A549 (cell line): ENCODE results near the gene SLC16A4. TPM values are rescaled to one million over a fixed set of nuclear protein-coding genes. Genes with fewer than 3 reads are reported as not detected.
A peak's percentile ranks its signal among the peaks of the same experiment; 100 is the strongest.

ENCODE experiments used
- ATAC-seq, 2 experiments: fragments of 200-7000 bp in 1 of 2; fragments of >200 bp in 1 of 2; cut with Nextera tagmentation in 1 of 2; cut with Tn5 transposase in 1 of 2; 3 replicates each; pipeline versions ENCODE4 v1.8.0 to v1.9.1; 2018 to 2020; ENCODE audit warnings: mild to moderate bottlenecking in 1 of 2, moderate library complexity in 1 of 2
- CTCF ChIA-PET: fragments of 300-600 bp; sonication (Branson Sonifier 250); formaldehyde crosslinking; extraction: SDS; loops from one replicate; lab custom pipeline; 2021; ENCODE audit warnings: antibody characterized with exemption, inconsistent platforms; lab: Yijun Ruan, JAX
- POLR2A ChIA-PET: fragments of 350-600 bp; formaldehyde crosslinking; extraction: SDS; loops from one replicate; lab custom pipeline; 2021; ENCODE audit warnings: antibody characterized with exemption, inconsistent platforms; lab: Yijun Ruan, JAX
- DNase-seq, 2 experiments: peaks; one replicate each; pipeline versions ENCODE4 v3.0.0 to v3.0.0-alpha.2; 2011 to 2016; ENCODE audit warnings: low read depth in 1 of 2, low spot score in 1 of 2
- FAIRE-seq: peaks from 2 replicates; lab custom pipeline; 2011; peaks lifted over from hg19 to GRCh38; lab: Jason Lieb, UNC
- H3K27ac ChIP-seq, 2 experiments: fragments of >200 bp; sonication (Bioruptor Twin); formaldehyde crosslinking; 3 replicates each; pipeline ENCODE4 v1.5.1; 2016 to 2017
- H3K4me1 ChIP-seq: fragments of >200 bp; sonication (Bioruptor Twin); formaldehyde crosslinking; 3 replicates; pipeline ENCODE4 v1.6.1; 2016
- H3K4me2 ChIP-seq: fragments of >200 bp; sonication (Bioruptor Twin); formaldehyde crosslinking; 3 replicates; pipeline ENCODE4 v1.6.1; 2016
- H3K4me3 ChIP-seq: fragments of >200 bp; sonication (Bioruptor Twin); formaldehyde crosslinking; 3 replicates; pipeline ENCODE4 v1.5.1; 2016
- H3K9me3 ChIP-seq: fragments of >200 bp; sonication (Bioruptor Twin); formaldehyde crosslinking; 3 replicates; pipeline ENCODE4 v1.6.1; 2016
- BCL3 ChIP-seq: fragments of >200 bp; sonication (Bioruptor Twin); formaldehyde crosslinking; IDR thresholded peaks from 3 replicates; pipeline ENCODE4 v1.6.1; 2016
- BHLHE40 ChIP-seq: IDR thresholded peaks from 2 replicates; pipeline ENCODE4 v1.6.1; 2012; ENCODE audit warnings: low read depth, low read length, inconsistent platforms
- CBX2 ChIP-seq: fragments of 200-600 bp; sonication (generic); IDR thresholded peaks from 2 replicates; pipeline ENCODE4 v1.6.1; 2016; ENCODE audit warnings: low read depth, mild to moderate bottlenecking, borderline replicate concordance
- CEBPB ChIP-seq, 2 experiments: fragments of >200 bp in 1 of 2; sonication (Bioruptor Twin) in 1 of 2; formaldehyde crosslinking in 1 of 2; IDR thresholded peaks; 2 replicates each; pipeline ENCODE4 v1.6.1; 2012 to 2016
- CHD4 ChIP-seq: fragments of 200-600 bp; sonication (generic); IDR thresholded peaks from 2 replicates; pipeline ENCODE4 v1.6.1; 2016; ENCODE audit warnings: antibody characterized with exemption, mild to moderate bottlenecking, borderline replicate concordance
- CTCF ChIP-seq: fragments of >200 bp; sonication (Bioruptor Twin); formaldehyde crosslinking; IDR thresholded peaks from 3 replicates; pipeline ENCODE4 v1.5.1; 2016
- EHMT2 ChIP-seq: fragments of 200-600 bp; sonication (generic); IDR thresholded peaks from 2 replicates; pipeline ENCODE4 v1.6.1; 2016; ENCODE audit warnings: antibody characterized with exemption, low read depth, mild to moderate bottlenecking, moderate library complexity
- EP300 ChIP-seq, 2 experiments: fragments of >200 bp; sonication (Bioruptor Twin); formaldehyde crosslinking; IDR thresholded peaks; 2 replicates in 1 of 2; 3 replicates in 1 of 2; pipeline ENCODE4 v1.6.1; 2016 to 2017
- FOXS1 ChIP-seq: fragments of 250-450 bp; sonication (Bioruptor Pico); IDR thresholded peaks from 2 replicates; pipeline ENCODE4 v1.5.0; 2020; ENCODE audit warnings: mild to moderate bottlenecking, moderate library complexity
- HDAC2 ChIP-seq: fragments of 200-600 bp; sonication (generic); IDR thresholded peaks from 2 replicates; pipeline ENCODE4 v1.6.1; 2016
- HES2 ChIP-seq: fragments of >200 bp; sonication (Bioruptor Twin); formaldehyde crosslinking; IDR thresholded peaks from 2 replicates; pipeline ENCODE4 v1.6.1; 2016
- HEYL ChIP-seq: fragments of 250-450 bp; sonication (Bioruptor Pico); IDR thresholded peaks from 2 replicates; pipeline ENCODE4 v1.8.0; 2021; ENCODE audit warnings: mild to moderate bottlenecking, moderate library complexity
- HOXA7 ChIP-seq: fragments of 250-450 bp; sonication (Bioruptor Pico); IDR thresholded peaks from 2 replicates; pipeline ENCODE4 v1.5.0; 2020; ENCODE audit warnings: mild to moderate bottlenecking, moderate library complexity
- JUN ChIP-seq, 2 experiments: fragments of >200 bp; sonication (Bioruptor Twin); formaldehyde crosslinking; IDR thresholded peaks; 2 replicates in 1 of 2; 3 replicates in 1 of 2; pipeline ENCODE4 v1.6.1; 2016 to 2017
- MAX ChIP-seq: IDR thresholded peaks from 2 replicates; pipeline ENCODE4 v1.6.1; 2012
- MAZ ChIP-seq: fragments of 150-350 bp; IDR thresholded peaks from 2 replicates; pipeline ENCODE4 v1.6.1; 2014; ENCODE audit warnings: antibody characterized with exemption, low read depth, low read length, borderline replicate concordance
- POLR2A ChIP-seq: IDR thresholded peaks from 2 replicates; pipeline ENCODE4 v1.6.1; 2012; ENCODE audit warnings: mild to moderate bottlenecking, low read length
- RAD21 ChIP-seq, 2 experiments: fragments of >200 bp in 1 of 2; sonication (Bioruptor Twin) in 1 of 2; formaldehyde crosslinking in 1 of 2; IDR thresholded peaks in 1 of 2; conservative IDR thresholded peaks in 1 of 2; 2 replicates in 1 of 2; 3 replicates in 1 of 2; pipeline ENCODE4 v1.6.1; 2012 to 2018; ENCODE audit warnings: inconsistent platforms in 1 of 2
- RARB ChIP-seq: fragments of 250-450 bp; sonication (Bioruptor Pico); IDR thresholded peaks from 2 replicates; pipeline ENCODE4 v1.8.0; 2021; ENCODE audit warnings: mild to moderate bottlenecking, moderate library complexity
- SMC3 ChIP-seq: fragments of >200 bp; sonication (Bioruptor Twin); formaldehyde crosslinking; IDR thresholded peaks from 3 replicates; pipeline ENCODE4 v1.6.1; 2018; ENCODE audit warnings: inconsistent platforms
- SREBF2 ChIP-seq: fragments of 450-650 bp; IDR thresholded peaks from 2 replicates; pipeline ENCODE4 v1.6.1; 2014; ENCODE audit warnings: mild to moderate bottlenecking, moderate library complexity
- TFCP2L1 ChIP-seq: fragments of 250-450 bp; sonication (Bioruptor Pico); IDR thresholded peaks from 2 replicates; pipeline ENCODE4 v1.5.0; 2021; ENCODE audit warnings: mild to moderate bottlenecking
- TP53 ChIP-seq: fragments of 250-450 bp; sonication (Bioruptor Pico); IDR thresholded peaks from 2 replicates; pipeline ENCODE4 v1.5.0; 2021; ENCODE audit warnings: mild to moderate bottlenecking, moderate library complexity
- ZC3H11A ChIP-seq: fragments of 450-650 bp; IDR thresholded peaks from 2 replicates; pipeline ENCODE4 v1.6.1; 2014; ENCODE audit warnings: antibody characterized with exemption, mild to moderate bottlenecking
- WGBS: methylation state at CpG from one replicate; pipeline ENCODE4 v1.1.6; 2017; ENCODE audit errors: missing lambda C conversion rate; 5-methylcytosine and 5-hydroxymethylcytosine counted together
- polyA plus RNA-seq, 4 experiments: library from polyadenylated mRNA; depleted of rRNA in 3 of 4; stranded (reverse); fragments of >200 nt; fragmentation: RNase III in 1 of 4; extraction: RNeasy Plus Mini Kit Qiagen cat#74134 plus additional on column Dnase treatment in 1 of 4; gene quantifications; 2 replicates in 3 of 4; 3 replicates in 1 of 4; pipeline ENCODE4 v1.2.3, GENCODE V29; 2011 to 2017
- TF ChIP-seq, protein P1 (sequence below): fragments of 250-450 bp; sonication (Bioruptor Pico); IDR thresholded peaks from 2 replicates; pipeline ENCODE4 v1.5.0; 2021; ENCODE audit warnings: mild to moderate bottlenecking, moderate library complexity, borderline replicate concordance
- TF ChIP-seq, protein P2 (sequence below): fragments of 450-650 bp; IDR thresholded peaks from 2 replicates; pipeline ENCODE4 v1.6.1; 2014; ENCODE audit warnings: antibody characterized with exemption
- TF ChIP-seq, protein P3 (sequence below): fragments of 200-600 bp; sonication (generic); IDR thresholded peaks from 2 replicates; pipeline ENCODE4 v1.6.1; 2016; ENCODE audit warnings: antibody characterized with exemption, mild to moderate bottlenecking, moderate library complexity

The SLC16A4 gene
- polyA plus RNA-seq, 2 of the 4 experiments (the other 2 are of a cell fraction), result 61.0 to 176 TPM

- TF ChIP-seq FOXS1 (CRISPR knock-in tag) (no peak), HDAC2 (no peak), RARB (CRISPR knock-in tag) (no peak), HEYL (CRISPR knock-in tag) (no peak), BCL3 (no peak), TFCP2L1 (CRISPR knock-in tag) (no peak), CHD4 (no peak), SMC3 (0 out of 3 replicates have a peak, but pooled peaks have one; percentile 20), CTCF (peak; percentile 11; the same call in 1 of the 3 replicates), HES2 (no peak), HOXA7 (no peak), RAD21 (conservative IDR thresholded peaks at IDR 0.05 in 1 of 2, IDR thresholded peaks at IDR 0.05 in 1 of 2) (0 out of 5 replicates have a peak, but pooled peaks of 1 of the 2 experiments have one; percentile 29), BHLHE40 (no peak), CEBPB (IDR thresholded peaks at IDR 0.05) (peak; percentile 69 to 75; a peak in 3 of 4 replicates), TP53 (no peak), EHMT2 (no peak), CBX2 (no peak)
- TF ChIP-seq, protein P1, sequence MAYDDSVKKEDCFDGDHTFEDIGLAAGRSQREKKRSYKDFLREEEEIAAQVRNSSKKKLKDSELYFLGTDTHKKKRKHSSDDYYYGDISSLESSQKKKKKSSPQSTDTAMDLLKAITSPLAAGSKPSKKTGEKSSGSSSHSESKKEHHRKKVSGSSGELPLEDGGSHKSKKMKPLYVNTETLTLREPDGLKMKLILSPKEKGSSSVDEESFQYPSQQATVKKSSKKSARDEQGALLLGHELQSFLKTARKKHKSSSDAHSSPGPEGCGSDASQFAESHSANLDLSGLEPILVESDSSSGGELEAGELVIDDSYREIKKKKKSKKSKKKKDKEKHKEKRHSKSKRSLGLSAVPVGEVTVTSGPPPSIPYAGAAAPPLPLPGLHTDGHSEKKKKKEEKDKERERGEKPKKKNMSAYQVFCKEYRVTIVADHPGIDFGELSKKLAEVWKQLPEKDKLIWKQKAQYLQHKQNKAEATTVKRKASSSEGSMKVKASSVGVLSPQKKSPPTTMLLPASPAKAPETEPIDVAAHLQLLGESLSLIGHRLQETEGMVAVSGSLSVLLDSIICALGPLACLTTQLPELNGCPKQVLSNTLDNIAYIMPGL, result no peak
- TF ChIP-seq, all 56 proteins: peak for 4
- Histone ChIP-seq H3K4me2 (peak overlapping the region; percentile 41), H3K9me3 (no peaks in the 10 kb centered on the region), H3K4me1 (peaks cover 12% of the 10 kb centered on the region), H3K27ac (peak overlapping the region; percentile 20 to 73; a peak in 4 of 6 replicates), H3K4me3 (no peak overlapping the region)
- DNase-seq (peak; percentile 54 to 64), ATAC-seq (peak; percentile 96 to 97), FAIRE-seq (no peak)
- POLR2A ChIA-PET, result interaction anchor here (1.4 kb wide), 1 partner anchor 95 kb away, joined by 5 read pairs; the partner anchor contains the start of gene RBM15
- WGBS, result 21% methylated on average over 3 of the region's 3 CpGs
- CTCF ChIA-PET, result interaction anchor here (0.7 to 11.4 kb wide), 14 partner anchors 11 to 306 kb away, joined by 3 to 140 read pairs (median 4); partner anchors contain the start of gene RBM15
These were observed 43.0 kb upstream of the SLC16A4 start for GRCh38 chr1:110433803-110434202.

DNA sequence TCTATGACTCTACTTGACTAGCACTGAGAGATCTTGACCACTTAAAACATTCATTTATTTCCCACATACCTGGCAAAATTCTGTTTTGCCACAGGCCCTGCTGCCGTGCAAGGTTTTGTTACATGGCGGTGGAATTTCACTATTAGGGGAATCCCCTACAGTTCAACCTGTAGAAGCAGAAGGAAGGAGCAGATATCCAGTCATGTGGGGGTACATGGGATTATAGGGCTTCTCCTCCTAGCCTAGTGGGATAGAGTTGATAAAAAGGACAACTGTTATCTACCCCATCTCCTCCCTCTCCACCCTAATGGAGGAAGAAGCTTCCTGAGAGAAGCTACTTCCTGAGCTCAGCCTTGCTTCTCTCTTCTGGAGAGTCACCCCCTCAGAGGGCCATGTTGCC, 42.4 kb upstream of the SLC16A4 start:
- no peak for FAIRE-seq

More for the DNA sequence above, 42.4 kb upstream of the SLC16A4 start:
- H3K4me2 ChIP-seq, result peak overlapping the region; percentile 41; the same call in 1 of the 3 replicates
- H3K27ac ChIP-seq, result peak overlapping the region in 1 of 2 experiments; percentile 73; a peak in 3 of 6 replicates
- ChIA-PET CTCF (interaction anchor here (0.7 to 11.4 kb wide), 12 partner anchors 11 to 236 kb away, joined by 3 to 140 read pairs (median 4); partner anchors contain the start of gene RBM15), POLR2A (interaction anchor here (1.4 kb wide), 1 partner anchor 94 kb away, joined by 5 read pairs; the partner anchor contains the start of gene RBM15)
- ATAC-seq, result no peak
- TF ChIP-seq, protein P2, sequence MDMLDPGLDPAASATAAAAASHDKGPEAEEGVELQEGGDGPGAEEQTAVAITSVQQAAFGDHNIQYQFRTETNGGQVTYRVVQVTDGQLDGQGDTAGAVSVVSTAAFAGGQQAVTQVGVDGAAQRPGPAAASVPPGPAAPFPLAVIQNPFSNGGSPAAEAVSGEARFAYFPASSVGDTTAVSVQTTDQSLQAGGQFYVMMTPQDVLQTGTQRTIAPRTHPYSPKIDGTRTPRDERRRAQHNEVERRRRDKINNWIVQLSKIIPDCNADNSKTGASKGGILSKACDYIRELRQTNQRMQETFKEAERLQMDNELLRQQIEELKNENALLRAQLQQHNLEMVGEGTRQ, result no peak
- TF ChIP-seq EP300 (IDR thresholded peaks at IDR 0.05) (no peak), MAZ (no peak), SREBF2 (no peak), CBX2 (no peak), HDAC2 (no peak), POLR2A (no peak), MAX (no peak), ZC3H11A (no peak), JUN (IDR thresholded peaks at IDR 0.05) (no peak)
- TF ChIP-seq, protein P3, sequence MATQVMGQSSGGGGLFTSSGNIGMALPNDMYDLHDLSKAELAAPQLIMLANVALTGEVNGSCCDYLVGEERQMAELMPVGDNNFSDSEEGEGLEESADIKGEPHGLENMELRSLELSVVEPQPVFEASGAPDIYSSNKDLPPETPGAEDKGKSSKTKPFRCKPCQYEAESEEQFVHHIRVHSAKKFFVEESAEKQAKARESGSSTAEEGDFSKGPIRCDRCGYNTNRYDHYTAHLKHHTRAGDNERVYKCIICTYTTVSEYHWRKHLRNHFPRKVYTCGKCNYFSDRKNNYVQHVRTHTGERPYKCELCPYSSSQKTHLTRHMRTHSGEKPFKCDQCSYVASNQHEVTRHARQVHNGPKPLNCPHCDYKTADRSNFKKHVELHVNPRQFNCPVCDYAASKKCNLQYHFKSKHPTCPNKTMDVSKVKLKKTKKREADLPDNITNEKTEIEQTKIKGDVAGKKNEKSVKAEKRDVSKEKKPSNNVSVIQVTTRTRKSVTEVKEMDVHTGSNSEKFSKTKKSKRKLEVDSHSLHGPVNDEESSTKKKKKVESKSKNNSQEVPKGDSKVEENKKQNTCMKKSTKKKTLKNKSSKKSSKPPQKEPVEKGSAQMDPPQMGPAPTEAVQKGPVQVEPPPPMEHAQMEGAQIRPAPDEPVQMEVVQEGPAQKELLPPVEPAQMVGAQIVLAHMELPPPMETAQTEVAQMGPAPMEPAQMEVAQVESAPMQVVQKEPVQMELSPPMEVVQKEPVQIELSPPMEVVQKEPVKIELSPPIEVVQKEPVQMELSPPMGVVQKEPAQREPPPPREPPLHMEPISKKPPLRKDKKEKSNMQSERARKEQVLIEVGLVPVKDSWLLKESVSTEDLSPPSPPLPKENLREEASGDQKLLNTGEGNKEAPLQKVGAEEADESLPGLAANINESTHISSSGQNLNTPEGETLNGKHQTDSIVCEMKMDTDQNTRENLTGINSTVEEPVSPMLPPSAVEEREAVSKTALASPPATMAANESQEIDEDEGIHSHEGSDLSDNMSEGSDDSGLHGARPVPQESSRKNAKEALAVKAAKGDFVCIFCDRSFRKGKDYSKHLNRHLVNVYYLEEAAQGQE, result no peak
- no peak overlapping the region for H3K4me3 ChIP-seq
- H3K9me3 ChIP-seq, result no peaks in the 10 kb centered on the region
- no peak for DNase-seq
- peaks cover 12% of the 10 kb centered on the region for H3K4me1 ChIP-seq
- WGBS, result 97% methylated on average over 2 of the region's 2 CpGs
